ENCODE results near the gene ACSF3. TPM values are rescaled to one million over a fixed set of nuclear protein-coding genes. Genes with fewer than 3 reads are reported as not detected.

Gene ACSF3
- polyA plus RNA-seq, 1 donor from 2014 or later: 20.8 TPM

DNA sequence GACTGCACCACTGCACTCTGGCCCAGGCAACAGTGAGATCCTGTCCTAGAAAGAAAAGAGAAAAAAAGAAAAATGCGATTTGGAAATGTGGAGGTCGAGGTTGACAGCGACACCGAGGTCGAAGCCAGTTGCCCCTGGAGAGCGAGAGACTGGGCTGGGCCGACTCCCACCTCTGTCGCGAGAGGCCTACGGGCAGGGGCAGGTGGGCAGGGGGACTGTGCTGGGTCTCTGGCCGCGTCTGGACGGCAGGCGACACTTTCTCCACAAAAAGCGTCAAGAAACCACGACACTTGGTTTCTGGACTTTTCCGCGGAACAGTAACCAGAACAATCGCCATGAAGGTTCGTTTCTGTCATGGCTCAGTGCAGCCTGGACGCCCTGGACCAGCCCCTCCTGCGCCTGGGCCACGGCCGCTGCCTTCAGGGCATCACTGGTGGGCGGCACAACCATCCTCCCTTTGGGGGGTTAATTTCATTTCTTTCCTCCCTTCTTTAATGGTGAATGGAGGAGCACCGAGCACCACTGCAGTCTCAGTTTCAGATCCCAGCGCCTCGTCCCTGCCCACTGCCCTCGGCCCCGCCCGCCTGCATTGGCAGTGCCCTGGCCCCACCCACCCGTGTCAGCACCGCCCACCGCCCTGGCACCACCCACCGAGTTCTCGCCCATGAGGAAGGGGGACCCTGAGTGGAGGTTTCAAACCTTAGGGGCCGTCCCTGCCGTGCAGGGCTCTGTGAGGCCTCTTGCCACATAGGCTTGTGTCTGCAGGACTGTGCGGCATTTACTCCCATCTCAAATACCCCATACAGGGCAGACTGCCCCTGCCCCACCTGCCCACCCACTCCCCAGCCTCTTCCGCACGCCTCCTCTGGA, 59.4 kb downstream of the ACSF3 start:
- Histone ChIP-seq H3K9ac (ENCODE audit: low read length) (no peak overlapping the region), H3K4me3 (ENCODE audit: low read length) (no peak overlapping the region), H4K20me1 (ENCODE audit: insufficient read depth) (no peaks in the 10 kb centered on the region), H3K9me3 (ENCODE audit: low read length) (no peaks in the 10 kb centered on the region), H3K9me2 (ENCODE audit: insufficient read depth, low read length) (no peaks in the 10 kb centered on the region), H3K4me2 (ENCODE audit: low read length) (no peak overlapping the region), H3K27me3 (ENCODE audit: insufficient read depth, low read depth, low read length) (no peaks in the 10 kb centered on the region), H3K79me2 (replicated peaks; ENCODE audit: insufficient read depth, low read length) (no peaks in the 10 kb centered on the region), H3F3A (ENCODE audit: insufficient read depth, low read length, poor library complexity, severe bottlenecking) (no peaks in the 10 kb centered on the region), H3K36me3 (ENCODE audit: insufficient read depth, low read length) (no peaks in the 10 kb centered on the region), H2AFZ (ENCODE audit: low read depth, low read length) (no peak overlapping the region), H3K27ac (ENCODE audit: low read length) (no peak overlapping the region)
- TF ChIP-seq EZH2 (IDR thresholded peaks at IDR 0.05; ENCODE audit: borderline replicate concordance, insufficient read depth, low read length, poor library complexity, severe bottlenecking) (no peak), POLR2AphosphoS5 (IDR thresholded peaks at IDR 0.05) (no peak), EP300 (conservative IDR thresholded peaks at IDR 0.05; ENCODE audit: poor library complexity, severe bottlenecking) (no peak), SMC3 (conservative IDR thresholded peaks at IDR 0.05; ENCODE audit: poor library complexity) (no peak), MXI1 (conservative IDR thresholded peaks at IDR 0.05; ENCODE audit: poor library complexity, severe bottlenecking) (no peak), RAD21 (conservative IDR thresholded peaks at IDR 0.05) (no peak), TAF1 (IDR thresholded peaks at IDR 0.05; ENCODE audit: low read depth) (no peak)
- TF ChIP-seq, protein P1, sequence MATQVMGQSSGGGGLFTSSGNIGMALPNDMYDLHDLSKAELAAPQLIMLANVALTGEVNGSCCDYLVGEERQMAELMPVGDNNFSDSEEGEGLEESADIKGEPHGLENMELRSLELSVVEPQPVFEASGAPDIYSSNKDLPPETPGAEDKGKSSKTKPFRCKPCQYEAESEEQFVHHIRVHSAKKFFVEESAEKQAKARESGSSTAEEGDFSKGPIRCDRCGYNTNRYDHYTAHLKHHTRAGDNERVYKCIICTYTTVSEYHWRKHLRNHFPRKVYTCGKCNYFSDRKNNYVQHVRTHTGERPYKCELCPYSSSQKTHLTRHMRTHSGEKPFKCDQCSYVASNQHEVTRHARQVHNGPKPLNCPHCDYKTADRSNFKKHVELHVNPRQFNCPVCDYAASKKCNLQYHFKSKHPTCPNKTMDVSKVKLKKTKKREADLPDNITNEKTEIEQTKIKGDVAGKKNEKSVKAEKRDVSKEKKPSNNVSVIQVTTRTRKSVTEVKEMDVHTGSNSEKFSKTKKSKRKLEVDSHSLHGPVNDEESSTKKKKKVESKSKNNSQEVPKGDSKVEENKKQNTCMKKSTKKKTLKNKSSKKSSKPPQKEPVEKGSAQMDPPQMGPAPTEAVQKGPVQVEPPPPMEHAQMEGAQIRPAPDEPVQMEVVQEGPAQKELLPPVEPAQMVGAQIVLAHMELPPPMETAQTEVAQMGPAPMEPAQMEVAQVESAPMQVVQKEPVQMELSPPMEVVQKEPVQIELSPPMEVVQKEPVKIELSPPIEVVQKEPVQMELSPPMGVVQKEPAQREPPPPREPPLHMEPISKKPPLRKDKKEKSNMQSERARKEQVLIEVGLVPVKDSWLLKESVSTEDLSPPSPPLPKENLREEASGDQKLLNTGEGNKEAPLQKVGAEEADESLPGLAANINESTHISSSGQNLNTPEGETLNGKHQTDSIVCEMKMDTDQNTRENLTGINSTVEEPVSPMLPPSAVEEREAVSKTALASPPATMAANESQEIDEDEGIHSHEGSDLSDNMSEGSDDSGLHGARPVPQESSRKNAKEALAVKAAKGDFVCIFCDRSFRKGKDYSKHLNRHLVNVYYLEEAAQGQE (IDR thresholded peaks at IDR 0.05; ENCODE audit: borderline replicate concordance): no peak
- TF ChIP-seq, protein P2, sequence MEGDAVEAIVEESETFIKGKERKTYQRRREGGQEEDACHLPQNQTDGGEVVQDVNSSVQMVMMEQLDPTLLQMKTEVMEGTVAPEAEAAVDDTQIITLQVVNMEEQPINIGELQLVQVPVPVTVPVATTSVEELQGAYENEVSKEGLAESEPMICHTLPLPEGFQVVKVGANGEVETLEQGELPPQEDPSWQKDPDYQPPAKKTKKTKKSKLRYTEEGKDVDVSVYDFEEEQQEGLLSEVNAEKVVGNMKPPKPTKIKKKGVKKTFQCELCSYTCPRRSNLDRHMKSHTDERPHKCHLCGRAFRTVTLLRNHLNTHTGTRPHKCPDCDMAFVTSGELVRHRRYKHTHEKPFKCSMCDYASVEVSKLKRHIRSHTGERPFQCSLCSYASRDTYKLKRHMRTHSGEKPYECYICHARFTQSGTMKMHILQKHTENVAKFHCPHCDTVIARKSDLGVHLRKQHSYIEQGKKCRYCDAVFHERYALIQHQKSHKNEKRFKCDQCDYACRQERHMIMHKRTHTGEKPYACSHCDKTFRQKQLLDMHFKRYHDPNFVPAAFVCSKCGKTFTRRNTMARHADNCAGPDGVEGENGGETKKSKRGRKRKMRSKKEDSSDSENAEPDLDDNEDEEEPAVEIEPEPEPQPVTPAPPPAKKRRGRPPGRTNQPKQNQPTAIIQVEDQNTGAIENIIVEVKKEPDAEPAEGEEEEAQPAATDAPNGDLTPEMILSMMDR (IDR thresholded peaks at IDR 0.05; ENCODE audit: poor library complexity, severe bottlenecking): no peak

DNA sequence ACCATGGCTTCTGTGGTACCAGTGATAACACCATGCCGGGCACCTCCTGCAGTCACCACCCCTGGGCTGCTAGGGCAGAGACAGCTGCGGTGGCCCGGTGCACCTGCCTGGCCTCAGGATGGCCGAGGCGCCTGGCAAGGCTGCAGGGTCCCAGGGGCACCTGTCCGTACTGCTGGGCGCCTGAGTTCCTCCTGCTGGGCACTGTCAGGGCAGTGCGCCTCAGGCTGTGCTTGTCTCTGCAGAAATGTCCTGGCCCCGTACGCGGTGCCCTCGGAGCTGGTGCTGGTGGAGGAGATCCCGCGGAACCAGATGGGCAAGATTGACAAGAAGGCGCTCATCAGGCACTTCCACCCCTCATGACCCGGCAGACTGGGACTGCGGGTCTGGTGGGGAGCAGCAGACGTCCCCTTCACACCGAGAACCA, 60.2 kb downstream of the ACSF3 start:
- Histone ChIP-seq H3K79me2 (replicated peaks; ENCODE audit: insufficient read depth, low read length) (no peaks in the 10 kb centered on the region), H3K9ac (ENCODE audit: low read length) (no peak overlapping the region), H4K20me1 (ENCODE audit: insufficient read depth) (no peaks in the 10 kb centered on the region), H3K27ac (ENCODE audit: low read length) (no peak overlapping the region), H3K27me3 (ENCODE audit: insufficient read depth, low read depth, low read length) (no peaks in the 10 kb centered on the region), H3K4me3 (ENCODE audit: low read length) (no peak overlapping the region), H3K4me2 (ENCODE audit: low read length) (no peak overlapping the region), H3K9me3 (ENCODE audit: low read length) (no peaks in the 10 kb centered on the region), H3K36me3 (ENCODE audit: insufficient read depth, low read length) (no peaks in the 10 kb centered on the region), H3K9me2 (ENCODE audit: insufficient read depth, low read length) (no peaks in the 10 kb centered on the region), H2AFZ (ENCODE audit: low read depth, low read length) (no peak overlapping the region), H3F3A (ENCODE audit: insufficient read depth, low read length, poor library complexity, severe bottlenecking) (no peaks in the 10 kb centered on the region)
- TF ChIP-seq TAF1 (IDR thresholded peaks at IDR 0.05; ENCODE audit: low read depth): no peak
- TF ChIP-seq, protein P1 (IDR thresholded peaks at IDR 0.05; ENCODE audit: borderline replicate concordance): no peak
- TF ChIP-seq RAD21 (conservative IDR thresholded peaks at IDR 0.05): no peak
- TF ChIP-seq, protein P2 (IDR thresholded peaks at IDR 0.05; ENCODE audit: poor library complexity, severe bottlenecking): no peak
- TF ChIP-seq POLR2AphosphoS5 (IDR thresholded peaks at IDR 0.05): no peak
- TF ChIP-seq SMC3 (conservative IDR thresholded peaks at IDR 0.05; ENCODE audit: poor library complexity): no peak
- no peak for TF ChIP-seq EP300 (conservative IDR thresholded peaks at IDR 0.05; ENCODE audit: poor library complexity, severe bottlenecking)
- no peak for TF ChIP-seq MXI1 (conservative IDR thresholded peaks at IDR 0.05; ENCODE audit: poor library complexity, severe bottlenecking)
- no peak for TF ChIP-seq EZH2 (IDR thresholded peaks at IDR 0.05; ENCODE audit: borderline replicate concordance, insufficient read depth, low read length, poor library complexity, severe bottlenecking)

Data from neural cell (in vitro differentiated cells).